HG03139 (cell line): ENCODE results near the gene DYNAP.

Source experiments
- ATAC-seq: cut with Tn5 transposase; IDR thresholded peaks from one replicate; pipeline ENCODE4 v1.9.1; 2021; ENCODE audit not compliant: unreplicated experiment

The DYNAP gene, protein sequence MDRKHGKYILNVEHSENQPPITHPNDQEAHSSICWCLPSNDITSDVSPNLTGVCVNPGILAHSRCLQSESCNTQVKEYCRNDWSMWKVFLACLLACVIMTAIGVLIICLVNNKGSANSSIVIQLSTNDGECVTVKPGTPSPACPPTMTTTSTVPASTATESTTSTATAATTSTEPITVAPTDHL

GRCh38 chr18:54590945-54591344 is at the start of gene DYNAP:
Gene DYNAP (plus strand): TSS chr18:54591245. CDS start chr18:54591283, 38 bp downstream.
- no peak for ATAC-seq

- ATAC-seq = no peak
Measured at GRCh38 chr18:54551590-54551989, 39.5 kb upstream of the DYNAP start.

GRCh38 chr18:54555286-54555685 is 35.8 kb upstream of the DYNAP start:
- ATAC-seq = no peak

GRCh38 chr18:54555996-54556395 is 35.0 kb upstream of the DYNAP start:
- ATAC-seq = no peak

GRCh38 chr18:54557958-54558357 is 33.1 kb upstream of the DYNAP start:
- ATAC-seq = no peak

DNA sequence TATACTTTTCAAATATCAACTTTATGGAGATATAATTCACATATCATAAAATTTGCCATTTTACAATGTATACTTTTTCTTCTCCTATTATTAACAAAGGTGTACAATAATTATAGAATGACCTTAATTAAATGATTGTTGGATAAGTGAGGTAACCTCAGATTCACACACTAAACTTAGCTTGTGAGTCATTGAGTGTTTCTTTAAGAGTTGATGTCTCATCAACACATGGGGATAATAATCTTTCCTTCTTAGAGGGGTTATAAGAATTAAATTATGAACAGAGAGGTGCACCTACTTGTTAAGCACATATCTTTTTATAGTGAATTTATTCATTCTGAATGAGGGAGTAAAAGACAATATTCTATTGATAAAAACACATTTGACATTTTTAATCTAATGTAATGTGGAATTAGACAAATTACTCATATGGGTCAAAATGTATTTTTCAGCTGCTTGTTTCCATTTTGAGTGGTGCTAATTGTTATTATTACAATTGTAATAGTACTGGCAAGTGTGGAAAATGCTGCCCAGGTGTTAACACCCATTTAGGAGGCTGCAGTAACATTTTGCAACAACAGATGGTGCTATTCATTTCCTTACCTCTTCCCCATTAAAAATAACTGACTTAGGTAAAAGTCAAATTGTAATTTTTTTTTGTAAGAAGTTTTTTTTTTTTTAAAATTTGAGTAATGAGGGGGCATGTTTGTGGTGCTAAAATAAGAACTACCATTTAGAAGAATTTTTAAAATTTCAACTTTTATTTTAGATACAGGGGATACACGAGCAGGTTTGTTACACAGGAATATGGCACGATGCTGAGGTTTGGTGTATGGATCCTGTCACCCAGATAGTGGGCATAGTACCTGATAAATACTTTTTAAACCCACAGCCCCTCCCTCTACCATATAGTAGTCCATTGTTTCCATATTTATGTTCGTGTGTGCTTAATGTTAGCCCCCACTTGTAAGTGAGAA is 32.1 kb upstream of the DYNAP start:
- no peak for ATAC-seq

- no peak for ATAC-seq
Measured at GRCh38 chr18:54561706-54562267, 29.3 kb upstream of the DYNAP start.

DNA sequence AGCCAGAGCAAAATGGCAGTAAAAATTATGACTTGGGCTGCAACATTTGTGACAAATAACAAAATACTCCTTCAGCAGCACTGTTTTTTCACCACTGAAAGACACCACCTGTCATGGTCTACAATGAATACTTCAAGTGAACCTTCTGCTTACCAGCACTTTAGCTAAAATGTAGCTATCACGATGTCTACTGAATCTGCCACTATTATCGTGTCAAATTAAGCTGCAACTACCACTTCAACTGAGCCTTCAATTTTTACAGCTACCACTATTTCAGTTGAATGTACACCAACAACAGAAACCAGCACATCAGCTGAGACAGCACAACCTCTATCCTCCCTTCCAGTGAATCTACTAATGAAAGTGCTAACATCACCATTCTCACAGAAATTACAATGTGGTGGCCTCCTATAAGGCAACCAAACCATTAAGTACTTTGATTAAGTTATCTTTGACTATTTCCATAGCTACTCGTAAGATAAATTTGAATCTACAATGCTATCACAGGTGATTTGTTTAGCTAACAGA is 10.8 kb upstream of the DYNAP start:
- no peak for ATAC-seq

- no peak for ATAC-seq
Measured at GRCh38 chr18:54584065-54584464, 7.0 kb upstream of the DYNAP start.

- no peak for ATAC-seq
Measured at GRCh38 chr18:54585743-54586142, 5.3 kb upstream of the DYNAP start.

DNA sequence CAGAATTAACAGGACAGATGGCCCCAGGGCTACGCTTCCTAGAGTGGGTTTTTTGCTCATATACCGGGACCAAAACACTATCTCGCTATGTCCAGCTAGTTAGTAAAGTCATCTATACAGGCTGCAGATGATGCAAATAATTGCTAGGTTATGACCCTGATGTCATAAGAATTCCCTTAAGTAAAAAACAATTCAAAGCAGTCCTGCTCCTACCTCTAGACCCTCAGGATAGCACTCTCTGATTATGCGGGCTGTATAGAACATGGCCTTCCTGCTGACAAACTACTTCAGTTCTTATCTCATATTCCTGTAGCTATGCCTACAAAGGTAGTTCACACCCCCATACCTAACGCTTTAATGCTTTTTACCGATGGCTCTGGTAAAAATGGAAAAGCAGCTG is 13.2 kb downstream of the DYNAP start:
- ATAC-seq = no peak

- ATAC-seq = no peak
Measured at GRCh38 chr18:54606835-54607212, 15.8 kb downstream of the DYNAP start.

DNA sequence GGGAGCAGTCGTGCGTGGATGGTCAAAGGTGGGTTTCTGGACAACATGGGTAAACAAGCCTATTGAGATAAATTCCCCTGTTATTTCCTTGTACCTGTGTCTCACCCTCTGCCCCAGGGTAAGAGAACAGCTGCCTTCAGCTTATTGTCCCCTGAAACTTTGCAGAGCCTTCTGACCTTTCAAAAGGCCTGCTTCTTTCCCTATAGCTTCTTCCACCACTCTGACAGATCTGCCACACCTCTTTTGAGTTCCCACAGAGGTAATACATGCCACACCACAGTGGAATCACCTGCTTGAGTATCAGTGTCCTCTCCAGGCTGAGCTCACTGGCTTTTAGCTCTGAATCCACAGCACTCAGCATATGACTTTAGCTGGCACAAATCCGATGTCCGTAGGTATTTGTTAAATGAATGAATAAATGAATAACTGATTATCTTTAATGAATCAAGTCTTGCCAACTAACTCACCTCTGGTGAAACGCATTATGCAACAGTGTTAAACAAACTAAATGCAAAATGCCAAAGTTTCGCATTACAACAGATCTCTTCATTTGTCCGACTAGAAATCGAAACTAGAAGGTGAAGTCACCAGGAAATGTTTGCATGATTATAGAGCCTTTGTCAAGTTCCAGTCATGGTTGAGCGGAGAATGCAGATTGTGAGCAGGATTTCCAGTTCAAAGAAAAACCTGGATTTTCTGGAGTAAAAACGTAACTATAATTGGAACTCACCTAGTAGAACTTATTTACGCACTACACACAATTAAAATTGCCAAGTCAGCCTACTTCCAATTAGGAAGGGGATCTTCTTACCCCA is 16.4 kb downstream of the DYNAP start:
- ATAC-seq = no peak

DNA sequence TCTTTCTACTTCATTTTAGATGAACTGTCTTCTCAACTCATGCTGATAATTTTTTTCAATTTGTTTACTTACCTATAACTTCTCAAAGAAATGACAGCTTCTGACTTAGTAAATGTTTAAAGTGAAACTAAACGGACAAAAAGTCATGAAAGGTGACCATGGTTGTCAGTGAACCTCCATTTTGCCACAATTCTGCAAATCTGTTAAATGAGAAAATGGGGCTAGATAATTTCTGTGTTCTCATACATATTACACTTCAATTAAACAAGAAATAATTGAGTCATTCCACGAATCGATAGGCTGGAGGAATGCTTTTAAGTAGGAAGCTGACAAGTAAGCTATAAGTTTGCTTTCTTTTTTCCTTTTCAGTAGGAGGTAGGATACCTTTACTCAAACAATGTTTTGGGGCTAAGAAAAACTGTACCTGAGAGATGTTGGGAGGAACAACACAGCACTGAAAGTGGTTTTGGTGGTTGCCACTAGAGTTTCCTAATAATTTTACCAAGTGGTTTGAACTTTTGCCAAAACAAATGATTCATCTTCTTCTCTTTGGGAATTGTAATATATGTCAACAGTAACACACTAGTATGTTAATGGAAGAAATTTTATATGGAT is 17.1 kb downstream of the DYNAP start:
- no peak for ATAC-seq

GRCh38 chr18:54611816-54612215 is 20.8 kb downstream of the DYNAP start:
- ATAC-seq = no peak

DNA sequence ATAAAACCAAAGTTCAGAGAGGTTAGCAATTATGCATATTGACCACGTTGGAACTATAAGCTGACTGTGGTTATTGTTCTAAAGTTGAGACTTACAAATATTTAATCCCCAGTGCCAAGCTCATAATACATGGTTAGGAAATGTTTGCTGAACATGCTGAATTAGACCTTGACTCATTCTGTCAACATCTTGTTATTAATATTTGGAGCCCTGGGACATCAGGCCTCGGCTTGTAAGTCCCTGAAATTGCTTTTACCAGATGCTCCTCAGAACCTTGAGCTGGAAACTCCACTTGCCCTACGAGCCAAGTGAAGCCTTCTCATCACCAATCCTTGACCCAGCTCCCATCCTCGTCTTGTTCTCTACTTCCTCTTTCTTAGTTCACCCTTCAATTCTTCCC is 21.2 kb downstream of the DYNAP start:
- no peak for ATAC-seq

- no peak for ATAC-seq
Measured at GRCh38 chr18:54613174-54613573, 22.1 kb downstream of the DYNAP start.

DNA sequence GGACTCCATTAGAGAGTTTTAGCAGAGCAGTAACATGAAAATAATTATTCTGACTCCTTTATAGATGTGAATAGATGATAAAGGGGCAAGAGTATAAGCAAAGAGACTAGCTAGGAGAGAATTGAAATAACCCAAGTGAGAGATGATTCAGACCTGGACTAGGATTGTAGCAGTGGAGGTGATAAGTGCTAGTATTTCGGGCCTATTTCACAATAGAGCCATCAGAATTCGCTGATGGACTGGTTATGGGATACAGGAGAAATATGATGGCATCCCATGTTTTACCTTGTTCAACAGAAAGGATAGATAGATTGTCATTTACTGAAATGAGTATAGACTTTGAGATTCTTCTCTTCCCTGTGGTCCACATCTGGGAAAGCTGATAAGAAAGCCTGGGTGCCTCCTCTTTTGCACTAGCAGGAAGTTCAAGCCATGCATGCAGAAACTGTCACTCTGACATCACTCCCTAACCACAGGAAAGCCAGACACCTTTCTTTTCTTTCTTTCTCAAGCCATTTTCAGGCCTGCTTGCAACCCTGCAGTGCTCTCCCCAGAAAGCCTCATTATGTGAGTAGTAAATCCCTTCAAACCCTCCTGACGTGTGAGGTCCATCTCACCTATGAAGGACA is 25.3 kb downstream of the DYNAP start:
- ATAC-seq = no peak

GRCh38 chr18:54622084-54622483 is 31.0 kb downstream of the DYNAP start:
- ATAC-seq = no peak

- no peak for ATAC-seq
Measured at GRCh38 chr18:54626779-54627178, 35.7 kb downstream of the DYNAP start.
